Measurements from ENCODE around the gene AZI2. TPM values are rescaled to one million over a fixed set of nuclear protein-coding genes. Genes with fewer than 3 reads are reported as not detected.

AZI2 gene
- total RNA-seq, 4 donors from 2014 or later: 42.1 to 178 (median 54.8) TPM

- H3K9me3 ChIP-seq: no peaks in the 10 kb centered on the region
- TF ChIP-seq CTCF (IDR thresholded peaks at IDR 0.05) (no peak), POLR2A (IDR thresholded peaks at IDR 0.05) (no peak)
- peaks cover 0 to 14% (median 0%) of the 10 kb centered on the region in 3 donors for H3K36me3 ChIP-seq
- DNase-seq: no peak
- 85% methylated on average over 7 of the region's 7 CpGs for whole genome bisulfite sequencing, 2 donors
- H3K27ac ChIP-seq: no peak overlapping the region
- H3K4me3 ChIP-seq: peak overlapping the region in 1 of 4 donors; percentile 37
- intact Hi-C loops (cut with DNase I): no loop called here
- no peaks in the 10 kb centered on the region for H3K4me1 ChIP-seq
- no peaks in the 10 kb centered on the region for H3K27me3 ChIP-seq
These were observed 53.8 kb downstream of the AZI2 start for GRCh38 chr3:28294667-28295413.

- TF ChIP-seq CTCF (IDR thresholded peaks at IDR 0.05): no peak
- no peak for TF ChIP-seq POLR2A (IDR thresholded peaks at IDR 0.05)
- Histone ChIP-seq H3K4me3 (no peak overlapping the region), H3K36me3 (peaks cover 0 to 14% (median 0%) of the 10 kb centered on the region in 3 donors), H3K9me3 (no peaks in the 10 kb centered on the region), H3K27me3 (no peaks in the 10 kb centered on the region), H3K27ac (no peak overlapping the region), H3K4me1 (no peaks in the 10 kb centered on the region)
- intact Hi-C loops (cut with DNase I): no loop called here
- 84 to 89% methylated on average over 4 of the region's 4 CpGs for WGBS, 2 donors
- no peak for DNase-seq
These were observed 56.0 kb downstream of the AZI2 start for GRCh38 chr3:28292622-28293021.

- intact Hi-C loops (cut with DNase I): no loop called here
- Histone ChIP-seq H3K4me3 (no peak overlapping the region), H3K4me1 (peaks cover 0 to 4% (median 0%) of the 10 kb centered on the region in 3 donors), H3K27me3 (no peaks in the 10 kb centered on the region), H3K36me3 (peaks cover 0 to 11% (median 0%) of the 10 kb centered on the region in 3 donors), H3K9me3 (no peaks in the 10 kb centered on the region), H3K27ac (no peak overlapping the region)
- TF ChIP-seq POLR2A (IDR thresholded peaks at IDR 0.05) (no peak), CTCF (IDR thresholded peaks at IDR 0.05) (no peak)
- no peak for DNase-seq
These were observed 57.0 kb downstream of the AZI2 start for GRCh38 chr3:28291577-28291976.

GRCh38 chr3:28290863-28291300 lies 57.7 kb downstream of the AZI2 start:
- no peak for TF ChIP-seq CTCF (IDR thresholded peaks at IDR 0.05)
- TF ChIP-seq POLR2A (IDR thresholded peaks at IDR 0.05): no peak
- 89 to 93% methylated on average over 1 of the region's 1 CpG for WGBS, 2 donors
- H3K9me3 ChIP-seq: no peaks in the 10 kb centered on the region
- intact Hi-C loops (cut with DNase I): no loop called here
- H3K27ac ChIP-seq: no peak overlapping the region
- H3K4me3 ChIP-seq: no peak overlapping the region
- no peak for DNase-seq
- peaks cover 0 to 11% (median 0%) of the 10 kb centered on the region in 3 donors for H3K36me3 ChIP-seq
- peaks cover 0 to 4% (median 0%) of the 10 kb centered on the region in 3 donors for H3K4me1 ChIP-seq
- H3K27me3 ChIP-seq: no peaks in the 10 kb centered on the region

- DNase-seq: no peak
- Histone ChIP-seq H3K4me3 (no peak overlapping the region), H3K9me3 (no peaks in the 10 kb centered on the region), H3K4me1 (peaks cover 0 to 4% (median 0%) of the 10 kb centered on the region in 3 donors), H3K36me3 (peaks cover 0 to 11% (median 0%) of the 10 kb centered on the region in 3 donors), H3K27me3 (no peaks in the 10 kb centered on the region), H3K27ac (no peak overlapping the region)
- intact Hi-C loops (cut with DNase I): no loop called here
- WGBS, 2 donors: 69 to 80% methylated on average over 2 of the region's 2 CpGs
- TF ChIP-seq CTCF (IDR thresholded peaks at IDR 0.05) (no peak), POLR2A (IDR thresholded peaks at IDR 0.05) (no peak)
These were observed 61.6 kb downstream of the AZI2 start for GRCh38 chr3:28287046-28287445.

Measured in esophagus squamous epithelium (tissue), 5 donors.